OCI-LY3 (cell line): ENCODE measurements around the gene SIGLEC7.

ENCODE experiments used
- CTCF ChIP-seq: fragments of 200-600, 300-600 bp; sonication (generic); IDR thresholded peaks from 2 replicates; pipeline ENCODE4 v1.5.1; 2014; ENCODE audit warnings: antibody characterized with exemption, low read length, low read depth
- EZH2phosphoT487 ChIP-seq: fragments of 200-600 bp; shearing (Covaris generic); IDR thresholded peaks from 2 replicates; pipeline ENCODE4 v1.6.1; 2018; ENCODE audit warnings: antibody characterized with exemption, mixed run types, low read depth

GRCh38 chr19:51159656-51160055 is 17.6 kb downstream of the SIGLEC7 start:
- TF ChIP-seq CTCF (no peak), EZH2phosphoT487 (no peak)
